ENCODE measurements around the gene JAZF1. TPM values are rescaled to one million over a fixed set of nuclear protein-coding genes. Genes with fewer than 3 reads are reported as not detected.
A peak's percentile ranks its signal among the peaks of the same experiment; 100 is the strongest.

Gene JAZF1
- total RNA-seq, 1 experiment from 2014 or later, result 9.1 TPM

DNA sequence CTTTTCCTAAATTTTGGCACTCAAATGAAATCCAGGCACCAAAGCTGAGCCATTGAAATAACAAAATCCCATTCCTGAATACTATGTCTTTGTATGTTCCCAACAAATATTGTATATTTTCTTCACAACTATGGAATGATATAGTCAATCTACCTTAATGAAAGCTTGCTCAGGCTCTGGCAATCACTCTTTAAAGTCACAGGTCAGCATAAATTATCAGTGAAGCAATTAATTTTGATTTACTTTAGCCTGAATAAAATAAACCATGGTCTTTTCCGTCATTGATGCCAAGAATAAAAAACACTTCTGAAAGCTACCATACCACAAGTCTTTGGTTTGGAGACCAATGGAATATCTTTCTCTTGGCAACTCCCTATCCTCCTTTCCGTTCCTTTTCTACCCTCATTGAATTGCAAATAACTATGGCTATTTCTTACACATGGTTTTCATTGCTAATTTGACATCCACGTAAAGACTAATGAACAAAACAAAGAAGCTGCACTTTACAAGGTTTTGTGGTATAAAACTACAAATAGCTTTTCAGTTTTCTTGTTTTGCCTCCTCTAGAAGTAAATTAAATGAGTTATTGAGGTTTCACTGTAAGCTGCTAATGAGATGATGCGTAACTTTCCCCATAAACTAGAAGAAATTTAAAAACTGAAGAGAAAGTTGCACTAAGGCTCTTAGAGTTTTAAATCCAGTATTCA lies 274.1 kb downstream of the JAZF1 start:
- Histone ChIP-seq H3K27me3 (ENCODE audit: insufficient read depth, low read length) (no peaks in the 10 kb centered on the region), H3K4me1 (ENCODE audit: insufficient read depth, low read length) (peaks cover 22% of the 10 kb centered on the region; the same call in 1 of the 2 replicates), H3K18ac (ENCODE audit: insufficient read length, low read depth, low read length) (no peak overlapping the region), H4K20me1 (ENCODE audit: control insufficient read depth, insufficient read depth, insufficient read length) (no peaks in the 10 kb centered on the region), H2BK20ac (ENCODE audit: low read depth, low read length, poor library complexity, severe bottlenecking) (no peak overlapping the region), H3K56ac (ENCODE audit: insufficient read length, low read depth, low read length) (no peak overlapping the region), H3K79me1 (ENCODE audit: insufficient read depth, low read depth, low read length, poor library complexity, severe bottlenecking) (no peaks in the 10 kb centered on the region), H3K23ac (ENCODE audit: insufficient read length, low read depth, low read length) (no peak overlapping the region), H4K5ac (ENCODE audit: insufficient read length, low read depth, low read length) (no peak overlapping the region), H3T11ph (ENCODE audit: low read length) (no peak overlapping the region), H3K27ac (ENCODE audit: insufficient read length, low read depth, low read length) (no peak overlapping the region), H2AFZ (ENCODE audit: low read length) (no peak overlapping the region), H2BK5ac (ENCODE audit: insufficient read length, low read length) (no peak overlapping the region), H2BK12ac (ENCODE audit: insufficient read length, low read depth, low read length) (no peak overlapping the region), H2BK120ac (ENCODE audit: low read depth, low read length, poor library complexity, severe bottlenecking) (no peak overlapping the region), H4K8ac (replicated peaks; ENCODE audit: insufficient read length, low read depth, low read length) (no peak overlapping the region), H4K91ac (ENCODE audit: insufficient read length, low read depth, low read length) (no peak overlapping the region), H3K9ac (ENCODE audit: extremely low read depth, insufficient read length, low read length) (no peak overlapping the region), H3K23me2 (ENCODE audit: insufficient read length, low read depth, low read length, poor library complexity, severe bottlenecking) (no peaks in the 10 kb centered on the region), H3K79me2 (ENCODE audit: insufficient read depth, low read length) (0 out of 2 replicates have a peak, but pooled peaks cover 2% of the 10 kb centered on the region), H3K4ac (ENCODE audit: low read depth, low read length) (no peak overlapping the region), H2BK15ac (ENCODE audit: low read depth, low read length) (no peak overlapping the region), H3K14ac (ENCODE audit: insufficient read depth, low read length) (no peak overlapping the region), H2AK5ac (ENCODE audit: insufficient read length, low read length) (no peak overlapping the region), H3K9me3 (ENCODE audit: control insufficient read depth, low read depth, low read length) (no peaks in the 10 kb centered on the region), H3K4me2 (ENCODE audit: insufficient read depth, insufficient read length, low read length) (peak overlapping the region; percentile 8)
- H3K4me3 Mint-ChIP-seq, result no peak overlapping the region
- peaks cover 57 to 64% of the 10 kb centered on the region in 2 experiments for H3K4me1 Mint-ChIP-seq
- TF ChIP-seq CTCF (conservative IDR thresholded peaks at IDR 0.05), result no peak
- no peaks in the 10 kb centered on the region for H3K9me3 Mint-ChIP-seq
- peak overlapping the region; percentile 85 to 89 (median 86); a peak in 4 of 7 replicates for H3K27ac Mint-ChIP-seq
- DNase-seq, result no peak
- no peaks in the 10 kb centered on the region for H3K27me3 Mint-ChIP-seq (ENCODE audit: low read depth)
- no CpG with 5 or more reads among the region's 4 CpGs for WGBS (ENCODE audit: extremely low coverage, insufficient read length, low lambda C conversion rate)
- no peaks in the 10 kb centered on the region for H3K36me3 Mint-ChIP-seq (ENCODE audit: insufficient read depth in 1 of 3, low read depth in 3 of 3)
